Ureter (tissue), 1 donor: ENCODE data around the gene HHLA2. TPM values are rescaled to one million over a fixed set of nuclear protein-coding genes. Genes with fewer than 3 reads are reported as not detected.

Experiments used
- total RNA-seq: library from RNA; stranded (reverse); gene quantifications from one replicate; pipeline ENCODE4 v1.2.4, GENCODE V29; 2023
- donor health status: DM: yes; HTN: yes; CAD: no.

HHLA2 gene
- total RNA-seq, 1 donor from 2014 or later = not detected

Other genes with a start within 250 kb of the HHLA2 start
- gene CD47, start 205.5 kb upstream of the HHLA2 start, total RNA-seq = 76.5 TPM
- gene IFT57, start 74.1 kb upstream of the HHLA2 start, total RNA-seq = 46.8 TPM
- 0.52 TPM for gene MYH15, start 214.0 kb downstream of the HHLA2 start, total RNA-seq